Bronchial epithelial cell (primary cell): ENCODE measurements around the gene OLFML2B. TPM values are rescaled to one million over a fixed set of nuclear protein-coding genes. Genes with fewer than 3 reads are reported as not detected.
"Not testable (repeated sequence)": the region's sequence is repeated elsewhere in the genome, so short reads cannot be mapped to it uniquely, and the experiment has no call there.

Experiments
- DNase-seq: peaks from one replicate; pipeline ENCODE4 v3.0.0-alpha.2; 2010; ENCODE audit warnings: low read depth
- FAIRE-seq: peaks from 2 replicates; lab custom pipeline; 2011; peaks lifted over from hg19 to GRCh38; lab: Jason Lieb, UNC
- H3K27me3 ChIP-seq: 2 replicates; pipeline ENCODE4 v1.5.1; 2011; ENCODE audit warnings: low read length; ENCODE audit not compliant: control insufficient read depth, insufficient read depth
- H3K36me3 ChIP-seq: 2 replicates; pipeline ENCODE4 v1.5.1; 2011; ENCODE audit warnings: low read length; ENCODE audit not compliant: control insufficient read depth, insufficient read depth
- H3K4me3 ChIP-seq: 2 replicates; pipeline ENCODE4 v1.5.1; 2011; ENCODE audit warnings: mild to moderate bottlenecking, low read depth, low read length, control low read depth
- CTCF ChIP-seq: IDR thresholded peaks from 2 replicates; pipeline ENCODE4 v1.5.1; 2011; ENCODE audit warnings: mild to moderate bottlenecking, moderate library complexity, low read length, control low read depth, inconsistent platforms; ENCODE audit not compliant: insufficient read depth, severe bottlenecking
- total RNA-seq: library from RNA; depleted of rRNA; stranded (reverse); fragments of >200 nt; gene quantifications from 2 replicates; pipeline ENCODE4 v1.2.1, GENCODE V29; 2014

The OLFML2B gene
- total RNA-seq, 1 donor from 2014 or later = not detected

GRCh38 chr1:162068301-162068700 is 44.6 kb upstream of the OLFML2B start:
- Histone ChIP-seq H3K36me3 (no peaks in the 10 kb centered on the region), H3K4me3 (no peak overlapping the region), H3K27me3 (peaks cover 5% of the 10 kb centered on the region)
- FAIRE-seq (no peak), DNase-seq (no peak)
- TF ChIP-seq CTCF = no peak

GRCh38 chr1:162067466-162067865 is 43.8 kb upstream of the OLFML2B start:
- no peak for DNase-seq
- no peak overlapping the region for H3K4me3 ChIP-seq
- H3K36me3 ChIP-seq = no peaks in the 10 kb centered on the region
- FAIRE-seq = no peak
- no peak for TF ChIP-seq CTCF
- H3K27me3 ChIP-seq = peaks cover 5% of the 10 kb centered on the region

- not testable (repeated sequence) for H3K36me3 ChIP-seq, DNase-seq, FAIRE-seq, H3K4me3 ChIP-seq, H3K27me3 ChIP-seq
Observed at GRCh38 chr1:162066836-162067235, 43.2 kb upstream of the OLFML2B start.

GRCh38 chr1:162065016-162065415 is 41.3 kb upstream of the OLFML2B start:
- H3K27me3 ChIP-seq = no peaks in the 10 kb centered on the region
- no peaks in the 10 kb centered on the region for H3K36me3 ChIP-seq
- TF ChIP-seq CTCF = no peak
- no peak for FAIRE-seq
- no peak for DNase-seq
- H3K4me3 ChIP-seq = no peak overlapping the region

- H3K36me3 ChIP-seq = no peaks in the 10 kb centered on the region
- no peak for TF ChIP-seq CTCF
- FAIRE-seq (no peak), DNase-seq (no peak)
- H3K27me3 ChIP-seq = no peaks in the 10 kb centered on the region
- H3K4me3 ChIP-seq = no peak overlapping the region
Observed at GRCh38 chr1:162062542-162063015, 38.9 kb upstream of the OLFML2B start.

- FAIRE-seq (no peak), DNase-seq (no peak)
- no peaks in the 10 kb centered on the region for H3K36me3 ChIP-seq
- TF ChIP-seq CTCF = no peak
- no peak overlapping the region for H3K4me3 ChIP-seq
- no peaks in the 10 kb centered on the region for H3K27me3 ChIP-seq
Observed at GRCh38 chr1:162060314-162060713, 36.6 kb upstream of the OLFML2B start.
